ENCODE data around the gene HSPA12A. TPM values are rescaled to one million over a fixed set of nuclear protein-coding genes. Genes with fewer than 3 reads are reported as not detected.

The HSPA12A gene
- total RNA-seq, 2 donors from 2014 or later: 13.9 to 15.4 TPM

- 78 to 100% methylated on average over 1 of the region's 1 CpG for WGBS, 2 experiments (ENCODE audit: insufficient coverage in 1 of 2, insufficient read length in 1 of 2)
- no peaks in the 10 kb centered on the region for H3K9me3 ChIP-seq (ENCODE audit: control insufficient read depth, low read length)
- H3K4me3 ChIP-seq (ENCODE audit: low read length): no peak overlapping the region
- H3K9ac ChIP-seq (ENCODE audit: extremely low read depth, low read length, poor library complexity, severe bottlenecking): no peak overlapping the region
- H3K4me3 Mint-ChIP-seq: no peak overlapping the region
- H3K9me3 Mint-ChIP-seq: no peaks in the 10 kb centered on the region
- H3K27ac Mint-ChIP-seq: no peak overlapping the region
- H3K4me1 Mint-ChIP-seq: peaks cover 37% of the 10 kb centered on the region
- H3K36me3 Mint-ChIP-seq (ENCODE audit: low read depth): no peaks in the 10 kb centered on the region
- H3K4me1 ChIP-seq (ENCODE audit: control insufficient read depth, insufficient read depth, low read length): peaks cover 5% of the 10 kb centered on the region
- TF ChIP-seq CTCF (conservative IDR thresholded peaks at IDR 0.05): no peak
- no peaks in the 10 kb centered on the region for H3K36me3 ChIP-seq (ENCODE audit: control insufficient read depth, insufficient read depth, low read length)
- no peak overlapping the region for H3K27ac ChIP-seq (ENCODE audit: low read depth, low read length)
- peaks cover 46% of the 10 kb centered on the region for H3K27me3 ChIP-seq (ENCODE audit: control insufficient read depth, insufficient read depth, low read length, poor library complexity, severe bottlenecking)
- DNase-seq: no peak
- peaks cover 38% of the 10 kb centered on the region for H3K27me3 Mint-ChIP-seq (ENCODE audit: insufficient read depth)
Measured at GRCh38 chr10:116696919-116697318, 45.4 kb downstream of the HSPA12A start.

GRCh38 chr10:116694927-116695268, 47.5 kb downstream of the HSPA12A start:
- H3K9me3 Mint-ChIP-seq: no peaks in the 10 kb centered on the region
- H3K27me3 Mint-ChIP-seq (ENCODE audit: insufficient read depth): peaks cover 24% of the 10 kb centered on the region
- no peak for DNase-seq
- no peak for TF ChIP-seq CTCF (conservative IDR thresholded peaks at IDR 0.05)
- 75 to 90% methylated on average over 1 to 3 of the region's 3 CpGs for WGBS, 2 experiments (ENCODE audit: insufficient coverage in 1 of 2, insufficient read length in 1 of 2)
- peak overlapping the region; percentile 71 for H3K27ac Mint-ChIP-seq
- Histone ChIP-seq H3K27me3 (ENCODE audit: control insufficient read depth, insufficient read depth, low read length, poor library complexity, severe bottlenecking) (peaks cover 27% of the 10 kb centered on the region), H3K9me3 (ENCODE audit: control insufficient read depth, low read length) (no peaks in the 10 kb centered on the region), H3K36me3 (ENCODE audit: control insufficient read depth, insufficient read depth, low read length) (no peaks in the 10 kb centered on the region), H3K4me3 (ENCODE audit: low read length) (no peak overlapping the region), H3K27ac (ENCODE audit: low read depth, low read length) (no peak overlapping the region), H3K9ac (ENCODE audit: extremely low read depth, low read length, poor library complexity, severe bottlenecking) (no peak overlapping the region), H3K4me1 (ENCODE audit: control insufficient read depth, insufficient read depth, low read length) (peaks cover 5% of the 10 kb centered on the region)
- no peaks in the 10 kb centered on the region for H3K36me3 Mint-ChIP-seq (ENCODE audit: low read depth)
- H3K4me3 Mint-ChIP-seq: peak overlapping the region; percentile 23
- peaks cover 44% of the 10 kb centered on the region for H3K4me1 Mint-ChIP-seq

GRCh38 chr10:116694243-116694926, 48.0 kb downstream of the HSPA12A start:
- H3K9ac ChIP-seq (ENCODE audit: extremely low read depth, low read length, poor library complexity, severe bottlenecking): no peak overlapping the region
- peak overlapping the region; percentile 23 for H3K4me3 Mint-ChIP-seq
- H3K36me3 Mint-ChIP-seq (ENCODE audit: low read depth): no peaks in the 10 kb centered on the region
- H3K27me3 ChIP-seq (ENCODE audit: control insufficient read depth, insufficient read depth, low read length, poor library complexity, severe bottlenecking): peaks cover 23% of the 10 kb centered on the region
- no peak overlapping the region for H3K4me3 ChIP-seq (ENCODE audit: low read length)
- peaks cover 21% of the 10 kb centered on the region for H3K27me3 Mint-ChIP-seq (ENCODE audit: insufficient read depth)
- no peaks in the 10 kb centered on the region for H3K9me3 Mint-ChIP-seq
- peak overlapping the region; percentile 71 for H3K27ac Mint-ChIP-seq
- no peak for TF ChIP-seq CTCF (conservative IDR thresholded peaks at IDR 0.05)
- peaks cover under 1% of the 10 kb centered on the region for H3K4me1 ChIP-seq (ENCODE audit: control insufficient read depth, insufficient read depth, low read length)
- WGBS, 2 experiments (ENCODE audit: insufficient coverage in 1 of 2, insufficient read length in 1 of 2): 34 to 45% methylated on average over 11 to 14 of the region's 14 CpGs
- H3K27ac ChIP-seq (ENCODE audit: low read depth, low read length): no peak overlapping the region
- H3K9me3 ChIP-seq (ENCODE audit: control insufficient read depth, low read length): no peaks in the 10 kb centered on the region
- peaks cover 39% of the 10 kb centered on the region for H3K4me1 Mint-ChIP-seq
- no peaks in the 10 kb centered on the region for H3K36me3 ChIP-seq (ENCODE audit: control insufficient read depth, insufficient read depth, low read length)
- peak; percentile 88 for DNase-seq

All from endodermal cell (in vitro differentiated cells).